HG02870 (cell line): ENCODE data around the gene TMPO.
A peak's percentile ranks its signal among the peaks of the same experiment; 100 is the strongest.
"Not testable (repeated sequence)": the region's sequence is repeated elsewhere in the genome, so short reads cannot be mapped to it uniquely, and the experiment has no call there.

Source experiments
- ATAC-seq: cut with Tn5 transposase; IDR thresholded peaks from one replicate; pipeline ENCODE4 v1.9.1; 2021; ENCODE audit warnings: mild to moderate bottlenecking, moderate library complexity; ENCODE audit not compliant: unreplicated experiment

The TMPO gene

GRCh38 chr12:98515287-98516110 lies at the start of gene TMPO:
TMPO (plus strand) TSS chr12:98515590; CDS start chr12:98515868, 278 bp downstream.
- peak; percentile 70 for ATAC-seq

GRCh38 chr12:98465950-98466602 lies 49.3 kb upstream of the TMPO start:
- ATAC-seq, result no peak

GRCh38 chr12:98466640-98467400 lies 48.6 kb upstream of the TMPO start:
- no peak for ATAC-seq

GRCh38 chr12:98469109-98469508 lies 46.3 kb upstream of the TMPO start:
- no peak for ATAC-seq

- ATAC-seq, result peak; percentile 54
Measured at GRCh38 chr12:98470469-98471082, 44.8 kb upstream of the TMPO start.

- ATAC-seq, result peak; percentile 29
Measured at GRCh38 chr12:98471085-98471484, 44.3 kb upstream of the TMPO start.

GRCh38 chr12:98475565-98475908 lies 39.9 kb upstream of the TMPO start:
- no peak for ATAC-seq

- no peak for ATAC-seq
Measured at GRCh38 chr12:98478606-98479005, 36.8 kb upstream of the TMPO start.

- no peak for ATAC-seq
Measured at GRCh38 chr12:98483621-98484503, 31.5 kb upstream of the TMPO start.

GRCh38 chr12:98485792-98486340 lies 29.5 kb upstream of the TMPO start:
- no peak for ATAC-seq

- not testable (repeated sequence) for ATAC-seq
Measured at GRCh38 chr12:98488416-98488815, 27.0 kb upstream of the TMPO start.

- ATAC-seq, result no peak
Measured at GRCh38 chr12:98489176-98489575, 26.2 kb upstream of the TMPO start.

- peak; percentile 93 for ATAC-seq
Measured at GRCh38 chr12:98490501-98491453, 24.6 kb upstream of the TMPO start.

GRCh38 chr12:98492580-98493140 lies 22.7 kb upstream of the TMPO start:
- no peak for ATAC-seq

GRCh38 chr12:98501266-98501629 lies 14.1 kb upstream of the TMPO start:
- ATAC-seq, result not testable (repeated sequence)

GRCh38 chr12:98503342-98503591 lies 12.1 kb upstream of the TMPO start:
- ATAC-seq, result peak; percentile 54

GRCh38 chr12:98503592-98504367 lies 11.6 kb upstream of the TMPO start:
- peak; percentile 66 for ATAC-seq

GRCh38 chr12:98504368-98504617 lies 11.1 kb upstream of the TMPO start:
- ATAC-seq, result peak; percentile 17
